ENCODE results near the gene PDE7B.

Gene PDE7B

DNA sequence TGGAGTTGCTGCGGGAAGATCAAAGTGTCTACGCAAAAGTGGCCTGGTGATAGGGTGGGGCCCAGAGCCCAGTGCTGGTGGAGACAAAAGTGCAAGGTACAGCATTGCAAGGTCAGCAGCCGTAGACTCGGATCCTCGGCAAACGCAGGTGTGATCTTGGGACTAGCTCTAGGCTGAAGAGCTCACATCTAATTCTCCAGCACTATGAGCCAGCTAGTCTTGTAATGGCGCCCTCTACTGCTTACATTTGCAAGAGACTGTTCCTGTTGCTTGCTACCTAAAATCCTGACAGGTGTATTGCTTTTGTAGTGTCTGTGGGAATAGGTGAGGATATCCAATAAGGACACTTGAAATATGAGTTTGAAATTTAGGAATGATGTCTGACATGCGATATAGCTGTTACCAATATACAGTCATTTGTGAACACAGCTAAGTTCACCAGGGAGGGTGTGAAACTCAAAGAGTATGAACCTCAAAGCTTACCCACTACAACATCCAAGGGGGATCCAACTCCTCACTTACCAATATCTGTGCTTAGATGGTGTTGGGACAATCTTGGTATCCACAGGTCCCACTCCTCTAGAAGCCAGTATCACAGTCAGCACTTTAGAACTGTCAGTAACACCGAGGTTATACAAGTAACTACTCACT is 58.4 kb downstream of the PDE7B start:
- no peak overlapping the region for H3K4me3 ChIP-seq (ENCODE audit: low read length)
- TF ChIP-seq, protein P1, sequence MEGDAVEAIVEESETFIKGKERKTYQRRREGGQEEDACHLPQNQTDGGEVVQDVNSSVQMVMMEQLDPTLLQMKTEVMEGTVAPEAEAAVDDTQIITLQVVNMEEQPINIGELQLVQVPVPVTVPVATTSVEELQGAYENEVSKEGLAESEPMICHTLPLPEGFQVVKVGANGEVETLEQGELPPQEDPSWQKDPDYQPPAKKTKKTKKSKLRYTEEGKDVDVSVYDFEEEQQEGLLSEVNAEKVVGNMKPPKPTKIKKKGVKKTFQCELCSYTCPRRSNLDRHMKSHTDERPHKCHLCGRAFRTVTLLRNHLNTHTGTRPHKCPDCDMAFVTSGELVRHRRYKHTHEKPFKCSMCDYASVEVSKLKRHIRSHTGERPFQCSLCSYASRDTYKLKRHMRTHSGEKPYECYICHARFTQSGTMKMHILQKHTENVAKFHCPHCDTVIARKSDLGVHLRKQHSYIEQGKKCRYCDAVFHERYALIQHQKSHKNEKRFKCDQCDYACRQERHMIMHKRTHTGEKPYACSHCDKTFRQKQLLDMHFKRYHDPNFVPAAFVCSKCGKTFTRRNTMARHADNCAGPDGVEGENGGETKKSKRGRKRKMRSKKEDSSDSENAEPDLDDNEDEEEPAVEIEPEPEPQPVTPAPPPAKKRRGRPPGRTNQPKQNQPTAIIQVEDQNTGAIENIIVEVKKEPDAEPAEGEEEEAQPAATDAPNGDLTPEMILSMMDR (conservative IDR thresholded peaks at IDR 0.05; ENCODE audit: low read length): peak; percentile 41
- DNase-seq (ENCODE audit: low read depth): no peak

DNA sequence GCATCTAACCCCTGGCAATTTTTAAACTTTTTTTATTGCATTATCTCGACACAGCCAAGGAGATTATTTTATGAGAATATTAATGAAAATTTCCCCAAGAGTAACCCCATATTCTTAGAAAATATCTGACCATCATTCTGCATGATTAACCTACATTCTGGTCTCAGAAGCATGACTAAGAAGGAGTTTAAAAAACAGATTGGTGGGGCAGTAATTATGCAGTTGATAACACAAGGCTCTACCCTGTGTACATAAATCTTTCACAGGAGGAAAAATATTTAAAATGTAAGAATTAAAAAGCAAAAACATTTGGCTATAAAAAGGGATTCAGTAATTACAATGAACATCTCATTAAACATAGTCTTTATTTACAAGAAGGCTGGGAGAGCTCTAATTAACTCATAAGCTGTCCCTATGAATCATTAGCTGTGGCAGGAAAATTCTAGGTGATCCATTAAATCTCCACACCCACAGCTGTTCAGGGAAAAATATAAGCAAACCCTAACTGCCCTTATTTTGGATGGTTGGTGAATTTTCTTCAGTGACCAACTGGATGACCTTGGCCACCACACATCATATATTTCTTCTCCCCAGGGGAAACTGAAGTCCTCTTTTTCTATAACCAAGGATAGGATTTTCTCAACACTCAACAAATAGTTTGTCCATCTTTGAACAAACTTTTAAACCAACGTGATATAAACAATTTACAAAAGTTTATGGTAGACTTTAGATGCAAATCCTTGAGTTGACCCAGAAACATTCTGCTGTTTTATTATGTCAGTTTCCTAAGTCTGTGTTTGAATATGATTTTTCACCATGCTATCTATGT is 59.5 kb downstream of the PDE7B start:
- no peak for DNase-seq (ENCODE audit: low read depth)
- TF ChIP-seq, protein P1 (conservative IDR thresholded peaks at IDR 0.05; ENCODE audit: low read length): no peak

DNA sequence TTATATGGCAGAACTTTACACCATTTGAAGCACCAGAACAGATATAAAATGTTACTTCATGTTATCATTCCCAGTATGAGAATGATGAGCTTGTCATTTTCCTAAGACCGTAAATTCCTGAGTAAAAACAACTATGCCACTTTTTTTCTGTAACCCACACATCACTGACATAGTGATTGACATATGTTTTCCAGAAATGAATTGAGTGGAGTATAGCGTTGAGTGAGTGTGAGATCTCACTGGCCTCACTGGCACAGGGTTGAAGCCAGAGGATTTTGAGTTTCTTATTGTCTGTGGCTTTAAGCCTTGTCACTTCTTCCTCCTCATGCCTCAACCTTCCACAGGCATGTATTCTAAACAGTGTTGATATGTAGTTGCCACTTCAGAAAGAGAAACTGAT is 62.3 kb downstream of the PDE7B start:
- no peak for DNase-seq (ENCODE audit: low read depth)
- H3K4me3 ChIP-seq (ENCODE audit: low read length): no peak overlapping the region
- TF ChIP-seq, protein P1 (conservative IDR thresholded peaks at IDR 0.05; ENCODE audit: low read length): no peak

More for the DNA sequence above, 59.5 kb downstream of the PDE7B start:
- H3K4me3 ChIP-seq (ENCODE audit: low read length): no peak overlapping the region

DNA sequence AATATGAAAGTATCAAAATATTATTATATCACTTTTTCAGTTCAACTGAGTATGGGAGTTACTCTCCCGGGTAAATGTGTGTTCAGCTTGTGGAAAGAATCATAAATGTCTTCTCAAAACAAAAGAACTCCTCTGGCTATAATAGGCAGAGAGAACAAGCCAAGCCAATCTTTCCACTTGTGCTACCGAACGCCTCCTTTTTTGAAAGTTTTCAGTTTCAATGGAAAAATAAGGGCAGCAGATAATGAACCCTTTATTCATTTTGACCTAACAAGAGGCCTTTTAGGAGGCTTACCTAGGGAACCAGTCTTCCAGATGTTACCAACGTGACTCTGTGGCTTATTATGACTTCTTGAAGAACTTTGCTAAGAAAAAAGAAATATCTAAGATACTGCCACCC is 67.5 kb downstream of the PDE7B start:
- DNase-seq (ENCODE audit: low read depth): no peak
- H3K4me3 ChIP-seq (ENCODE audit: low read length): no peak overlapping the region
- TF ChIP-seq, protein P1 (conservative IDR thresholded peaks at IDR 0.05; ENCODE audit: low read length): no peak

DNA sequence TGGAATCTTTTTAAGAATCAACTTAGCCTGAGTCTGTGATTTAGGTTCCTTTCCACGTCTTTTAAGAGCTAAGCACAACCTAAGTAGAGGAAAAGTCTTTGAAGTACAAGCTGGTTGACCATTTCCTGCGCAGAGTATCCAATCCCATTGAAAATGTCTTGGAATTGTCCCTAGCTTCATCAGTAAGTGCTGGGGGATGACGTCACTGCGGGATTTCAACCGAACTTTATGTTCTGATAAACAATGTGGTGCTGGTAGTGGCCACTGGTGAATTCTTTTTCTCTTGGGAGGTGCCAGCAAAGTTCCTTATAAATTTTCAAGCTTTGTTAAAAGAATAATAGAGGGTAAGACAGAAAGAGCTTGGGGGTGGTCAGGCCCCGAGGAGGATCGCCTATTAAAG is 69.2 kb downstream of the PDE7B start:
- TF ChIP-seq, protein P1 (conservative IDR thresholded peaks at IDR 0.05; ENCODE audit: low read length): no peak
- no peak for DNase-seq (ENCODE audit: low read depth)
- no peak overlapping the region for H3K4me3 ChIP-seq (ENCODE audit: low read length)

DNA sequence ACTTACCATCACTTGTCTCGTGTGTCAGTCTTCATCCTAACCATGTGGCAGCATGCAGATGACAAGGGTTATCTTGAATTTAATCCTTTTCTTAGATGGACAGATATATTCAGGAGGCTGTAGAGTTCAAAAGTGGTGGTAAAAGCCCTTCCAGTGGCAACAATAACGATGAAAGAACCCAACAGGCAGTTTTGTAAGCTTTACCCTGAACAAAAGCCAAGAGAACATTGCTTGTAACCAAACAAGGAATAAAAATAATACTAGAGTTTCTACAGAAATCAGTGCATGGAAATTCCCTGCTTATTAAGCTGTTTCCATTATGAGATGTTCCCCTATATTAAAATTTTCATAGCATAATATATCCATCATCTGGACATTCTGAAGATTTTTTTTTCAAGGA is 69.7 kb downstream of the PDE7B start:
- TF ChIP-seq, protein P1 (conservative IDR thresholded peaks at IDR 0.05; ENCODE audit: low read length): no peak
- H3K4me3 ChIP-seq (ENCODE audit: low read length): no peak overlapping the region
- no peak for DNase-seq (ENCODE audit: low read depth)

DNA sequence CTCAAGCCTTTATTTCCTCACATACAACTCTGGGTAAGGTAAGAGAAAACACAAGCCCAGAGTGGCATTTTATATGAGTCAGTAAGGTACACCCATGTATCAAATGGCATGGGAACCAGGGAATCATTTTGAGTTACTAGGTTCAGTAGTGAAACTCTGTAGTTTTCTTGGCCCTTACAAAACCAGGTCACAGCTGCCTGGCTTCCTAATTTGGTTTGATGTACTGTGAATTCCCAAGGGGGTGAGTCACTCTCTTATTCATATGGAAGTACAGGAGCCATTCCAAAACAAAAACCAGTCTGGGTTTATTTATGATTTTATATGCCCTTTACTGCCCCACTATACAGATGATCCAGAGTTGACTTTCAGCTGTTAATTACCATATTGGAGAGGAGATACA is 70.7 kb downstream of the PDE7B start:
- H3K4me3 ChIP-seq (ENCODE audit: low read length): no peak overlapping the region
- TF ChIP-seq, protein P1 (conservative IDR thresholded peaks at IDR 0.05; ENCODE audit: low read length): no peak
- peak; percentile 98 for DNase-seq (ENCODE audit: low read depth)

Data from AG10803 (cell line).